ENCODE data around the gene SCAP.
A peak's percentile ranks its signal among the peaks of the same experiment; 100 is the strongest.

Gene SCAP

GRCh38 chr3:47476330-47476626, 537 bp upstream of the SCAP start:
- peak overlapping the region; percentile 74 for H3K9ac ChIP-seq (ENCODE audit: low read length)
- peak overlapping the region; percentile 72 for H3K4me3 ChIP-seq (ENCODE audit: insufficient read depth, low read length, poor library complexity, severe bottlenecking)
- no peaks in the 10 kb centered on the region for H3K9me3 ChIP-seq (ENCODE audit: insufficient read depth, low read length)
- TF ChIP-seq, protein P1, sequence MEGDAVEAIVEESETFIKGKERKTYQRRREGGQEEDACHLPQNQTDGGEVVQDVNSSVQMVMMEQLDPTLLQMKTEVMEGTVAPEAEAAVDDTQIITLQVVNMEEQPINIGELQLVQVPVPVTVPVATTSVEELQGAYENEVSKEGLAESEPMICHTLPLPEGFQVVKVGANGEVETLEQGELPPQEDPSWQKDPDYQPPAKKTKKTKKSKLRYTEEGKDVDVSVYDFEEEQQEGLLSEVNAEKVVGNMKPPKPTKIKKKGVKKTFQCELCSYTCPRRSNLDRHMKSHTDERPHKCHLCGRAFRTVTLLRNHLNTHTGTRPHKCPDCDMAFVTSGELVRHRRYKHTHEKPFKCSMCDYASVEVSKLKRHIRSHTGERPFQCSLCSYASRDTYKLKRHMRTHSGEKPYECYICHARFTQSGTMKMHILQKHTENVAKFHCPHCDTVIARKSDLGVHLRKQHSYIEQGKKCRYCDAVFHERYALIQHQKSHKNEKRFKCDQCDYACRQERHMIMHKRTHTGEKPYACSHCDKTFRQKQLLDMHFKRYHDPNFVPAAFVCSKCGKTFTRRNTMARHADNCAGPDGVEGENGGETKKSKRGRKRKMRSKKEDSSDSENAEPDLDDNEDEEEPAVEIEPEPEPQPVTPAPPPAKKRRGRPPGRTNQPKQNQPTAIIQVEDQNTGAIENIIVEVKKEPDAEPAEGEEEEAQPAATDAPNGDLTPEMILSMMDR (IDR thresholded peaks at IDR 0.05; ENCODE audit: insufficient read depth, low read length, poor library complexity, severe bottlenecking) = no peak
- TF ChIP-seq EZH2phosphoT487 (conservative IDR thresholded peaks at IDR 0.05; ENCODE audit: low read length) = no peak
- H3K9me2 ChIP-seq (replicated peaks; ENCODE audit: insufficient read depth, low read length) = no peaks in the 10 kb centered on the region
- peak overlapping the region; percentile 99 for H2AFZ ChIP-seq (ENCODE audit: low read depth, low read length, severe bottlenecking)
- no peaks in the 10 kb centered on the region for H3K36me3 ChIP-seq (ENCODE audit: low read length)
- H3F3A ChIP-seq (ENCODE audit: insufficient read depth) = no peaks in the 10 kb centered on the region
- no peak overlapping the region for H3K27ac ChIP-seq (ENCODE audit: low read depth, low read length)
- H3K79me2 ChIP-seq (ENCODE audit: insufficient read depth, low read length) = peaks cover 42% of the 10 kb centered on the region
- H4K20me1 ChIP-seq (ENCODE audit: low read depth, low read length) = no peaks in the 10 kb centered on the region; the same call in 1 of the 2 replicates
- no peaks in the 10 kb centered on the region for H3K27me3 ChIP-seq (ENCODE audit: low read length)
- peak overlapping the region; percentile 64 for H3K4me2 ChIP-seq (ENCODE audit: low read depth, low read length, poor library complexity, severe bottlenecking)

- Histone ChIP-seq H3F3A (ENCODE audit: insufficient read depth) (no peaks in the 10 kb centered on the region), H4K20me1 (ENCODE audit: low read depth, low read length) (no peaks in the 10 kb centered on the region; the same call in 1 of the 2 replicates), H3K9me2 (replicated peaks; ENCODE audit: insufficient read depth, low read length) (no peaks in the 10 kb centered on the region), H3K4me3 (ENCODE audit: insufficient read depth, low read length, poor library complexity, severe bottlenecking) (peak overlapping the region; percentile 72), H3K36me3 (ENCODE audit: low read length) (no peaks in the 10 kb centered on the region), H3K27me3 (ENCODE audit: low read length) (no peaks in the 10 kb centered on the region), H3K9me3 (ENCODE audit: insufficient read depth, low read length) (no peaks in the 10 kb centered on the region), H2AFZ (ENCODE audit: low read depth, low read length, severe bottlenecking) (peak overlapping the region; percentile 2), H3K9ac (ENCODE audit: low read length) (peak overlapping the region; percentile 74), H3K27ac (ENCODE audit: low read depth, low read length) (peak overlapping the region; percentile 12), H3K79me2 (ENCODE audit: insufficient read depth, low read length) (peaks cover 54% of the 10 kb centered on the region), H3K4me2 (ENCODE audit: low read depth, low read length, poor library complexity, severe bottlenecking) (peak overlapping the region; percentile 81)
- no peak for TF ChIP-seq EZH2phosphoT487 (conservative IDR thresholded peaks at IDR 0.05; ENCODE audit: low read length)
- TF ChIP-seq, protein P1 (IDR thresholded peaks at IDR 0.05; ENCODE audit: insufficient read depth, low read length, poor library complexity, severe bottlenecking) = no peak
These were observed 642 bp downstream of the SCAP start for GRCh38 chr3:47475029-47475569.

GRCh38 chr3:47473391-47473790, 2.4 kb downstream of the SCAP start:
- Histone ChIP-seq H4K20me1 (ENCODE audit: low read depth, low read length) (no peaks in the 10 kb centered on the region; the same call in 1 of the 2 replicates), H3K27ac (ENCODE audit: low read depth, low read length) (no peak overlapping the region), H3K79me2 (ENCODE audit: insufficient read depth, low read length) (peaks cover 69% of the 10 kb centered on the region), H3K4me3 (ENCODE audit: insufficient read depth, low read length, poor library complexity, severe bottlenecking) (no peak overlapping the region), H3K9me2 (replicated peaks; ENCODE audit: insufficient read depth, low read length) (no peaks in the 10 kb centered on the region), H3K27me3 (ENCODE audit: low read length) (no peaks in the 10 kb centered on the region), H3K9ac (ENCODE audit: low read length) (no peak overlapping the region; the same call in 1 of the 2 replicates), H3F3A (ENCODE audit: insufficient read depth) (no peaks in the 10 kb centered on the region), H3K36me3 (ENCODE audit: low read length) (no peaks in the 10 kb centered on the region), H3K9me3 (ENCODE audit: insufficient read depth, low read length) (no peaks in the 10 kb centered on the region), H2AFZ (ENCODE audit: low read depth, low read length, severe bottlenecking) (no peak overlapping the region), H3K4me2 (ENCODE audit: low read depth, low read length, poor library complexity, severe bottlenecking) (peak overlapping the region; percentile 6)
- no peak for TF ChIP-seq EZH2phosphoT487 (conservative IDR thresholded peaks at IDR 0.05; ENCODE audit: low read length)
- TF ChIP-seq, protein P1 (IDR thresholded peaks at IDR 0.05; ENCODE audit: insufficient read depth, low read length, poor library complexity, severe bottlenecking) = no peak
